Neural progenitor cell (in vitro differentiated cells): Measurements from ENCODE around the gene DBH.

Experiments used
- EZH2 ChIP-seq: fragments of 200-600 bp; sonication (generic); IDR thresholded peaks from 2 replicates; pipeline ENCODE4 v1.6.1; 2017; ENCODE audit warnings: antibody characterized with exemption, mild to moderate bottlenecking, moderate library complexity
- EZH2phosphoT487 ChIP-seq: fragments of 200-600 bp; sonication (generic); IDR thresholded peaks from 2 replicates; pipeline ENCODE4 v1.6.1; 2017; ENCODE audit warnings: antibody characterized with exemption
- TF ChIP-seq, protein P1 (sequence below): fragments of 200-600 bp; sonication (generic); IDR thresholded peaks from 2 replicates; pipeline ENCODE4 v1.5.1; 2017; ENCODE audit warnings: antibody characterized with exemption, mild to moderate bottlenecking

DNA sequence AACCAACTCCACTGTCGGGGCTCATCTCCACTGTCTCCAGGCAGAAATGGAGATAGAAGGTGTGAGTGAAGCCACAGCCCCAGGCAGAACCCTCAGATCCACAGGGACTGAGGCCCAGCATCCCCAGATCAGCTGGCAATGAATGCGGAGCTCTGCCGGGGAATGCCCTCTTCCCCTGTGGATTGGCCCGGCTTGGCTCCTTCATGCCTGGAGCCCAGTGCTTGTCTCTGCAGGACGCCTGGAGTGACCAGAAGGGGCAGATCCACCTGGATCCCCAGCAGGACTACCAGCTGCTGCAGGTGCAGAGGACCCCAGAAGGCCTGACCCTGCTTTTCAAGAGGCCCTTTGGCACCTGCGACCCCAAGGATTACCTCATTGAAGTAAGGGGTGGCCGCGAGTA, 3.5 kb downstream of the DBH start:
- TF ChIP-seq, protein P1, sequence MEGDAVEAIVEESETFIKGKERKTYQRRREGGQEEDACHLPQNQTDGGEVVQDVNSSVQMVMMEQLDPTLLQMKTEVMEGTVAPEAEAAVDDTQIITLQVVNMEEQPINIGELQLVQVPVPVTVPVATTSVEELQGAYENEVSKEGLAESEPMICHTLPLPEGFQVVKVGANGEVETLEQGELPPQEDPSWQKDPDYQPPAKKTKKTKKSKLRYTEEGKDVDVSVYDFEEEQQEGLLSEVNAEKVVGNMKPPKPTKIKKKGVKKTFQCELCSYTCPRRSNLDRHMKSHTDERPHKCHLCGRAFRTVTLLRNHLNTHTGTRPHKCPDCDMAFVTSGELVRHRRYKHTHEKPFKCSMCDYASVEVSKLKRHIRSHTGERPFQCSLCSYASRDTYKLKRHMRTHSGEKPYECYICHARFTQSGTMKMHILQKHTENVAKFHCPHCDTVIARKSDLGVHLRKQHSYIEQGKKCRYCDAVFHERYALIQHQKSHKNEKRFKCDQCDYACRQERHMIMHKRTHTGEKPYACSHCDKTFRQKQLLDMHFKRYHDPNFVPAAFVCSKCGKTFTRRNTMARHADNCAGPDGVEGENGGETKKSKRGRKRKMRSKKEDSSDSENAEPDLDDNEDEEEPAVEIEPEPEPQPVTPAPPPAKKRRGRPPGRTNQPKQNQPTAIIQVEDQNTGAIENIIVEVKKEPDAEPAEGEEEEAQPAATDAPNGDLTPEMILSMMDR: no peak
- no peak for TF ChIP-seq EZH2
- TF ChIP-seq EZH2phosphoT487: no peak
